Epithelial cell of esophagus (primary cell): ENCODE measurements around the gene TMEM154.
A peak's percentile ranks its signal among the peaks of the same experiment; 100 is the strongest.

Source experiments
- DNase-seq: peaks from one replicate; pipeline ENCODE4 v3.0.0; 2010; ENCODE audit warnings: low read depth
- H3K4me3 ChIP-seq: 2 replicates; pipeline ENCODE4 v1.5.1; 2011; ENCODE audit warnings: mild to moderate bottlenecking, low read length, control low read depth
- CTCF ChIP-seq: IDR thresholded peaks from 2 replicates; pipeline ENCODE4 v1.5.1; 2011; ENCODE audit warnings: low read depth, mild to moderate bottlenecking, low read length, control low read depth, inconsistent platforms; ENCODE audit not compliant: insufficient read depth; ENCODE audit errors: missing control alignments

TMEM154 gene

DNA sequence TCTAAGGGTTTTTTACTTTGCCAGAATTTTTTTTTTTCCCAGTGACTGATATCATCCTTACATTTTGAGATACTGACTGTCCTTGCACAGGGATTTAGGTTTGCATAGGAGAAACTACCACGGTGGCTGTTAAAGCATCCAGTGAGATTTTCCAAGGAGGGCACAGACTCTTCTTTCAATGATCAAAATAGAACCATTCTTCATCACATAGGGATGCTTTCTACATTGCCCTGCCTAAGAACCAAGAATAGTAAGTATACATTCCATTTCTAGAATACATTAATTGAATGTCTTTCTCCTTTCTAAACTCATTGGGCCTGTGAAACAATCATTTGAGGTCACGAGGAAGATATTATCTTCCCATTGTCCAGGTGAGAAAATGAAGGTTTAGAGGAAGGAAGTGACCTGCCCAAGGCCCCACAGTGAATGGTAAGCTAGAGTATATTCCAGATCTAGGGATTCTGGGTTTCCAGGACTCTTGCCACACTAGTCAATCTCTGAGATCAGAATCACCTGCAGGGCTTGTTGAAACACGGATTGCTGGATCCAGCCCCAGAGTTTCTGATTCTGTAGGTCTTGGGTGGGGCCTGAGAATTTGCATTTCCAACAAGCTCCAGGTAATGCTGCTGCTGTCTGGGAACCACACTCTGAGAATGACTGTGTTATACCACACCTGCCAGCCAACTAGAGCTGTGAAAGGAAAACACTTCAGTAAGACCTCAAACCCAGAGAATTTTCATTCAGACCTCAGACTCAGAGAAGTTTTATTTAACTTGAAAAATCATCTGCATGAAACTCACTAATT, 17.7 kb upstream of the TMEM154 start:
- no peak for TF ChIP-seq CTCF
- DNase-seq, result peak; percentile 96
- no peak overlapping the region for H3K4me3 ChIP-seq

DNA sequence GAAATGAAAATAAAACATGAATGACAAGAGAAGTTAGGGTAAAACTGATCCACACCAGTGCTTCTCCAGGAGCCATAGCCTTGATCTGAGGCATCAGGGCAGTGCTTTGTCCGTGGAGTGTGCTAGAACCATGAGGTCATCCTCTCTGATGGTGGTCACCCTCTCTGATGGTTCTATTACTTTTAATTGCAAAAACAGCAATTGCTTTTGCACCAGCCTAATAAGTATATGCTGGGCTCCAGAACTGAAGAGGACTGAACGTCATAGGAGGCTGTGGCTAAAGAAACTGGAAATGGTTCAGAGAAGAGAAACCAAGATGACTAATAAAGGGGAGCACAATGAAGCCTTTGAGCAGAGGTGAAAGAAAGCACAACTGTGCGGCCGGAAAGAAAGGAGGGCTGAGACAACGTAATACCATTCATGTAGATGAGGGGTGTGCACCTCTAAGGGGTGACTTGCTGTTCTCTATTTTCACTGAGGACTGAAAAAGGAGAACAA, 17.0 kb upstream of the TMEM154 start:
- peak; percentile 90 for DNase-seq
- no peak for TF ChIP-seq CTCF
- H3K4me3 ChIP-seq, result no peak overlapping the region

DNA sequence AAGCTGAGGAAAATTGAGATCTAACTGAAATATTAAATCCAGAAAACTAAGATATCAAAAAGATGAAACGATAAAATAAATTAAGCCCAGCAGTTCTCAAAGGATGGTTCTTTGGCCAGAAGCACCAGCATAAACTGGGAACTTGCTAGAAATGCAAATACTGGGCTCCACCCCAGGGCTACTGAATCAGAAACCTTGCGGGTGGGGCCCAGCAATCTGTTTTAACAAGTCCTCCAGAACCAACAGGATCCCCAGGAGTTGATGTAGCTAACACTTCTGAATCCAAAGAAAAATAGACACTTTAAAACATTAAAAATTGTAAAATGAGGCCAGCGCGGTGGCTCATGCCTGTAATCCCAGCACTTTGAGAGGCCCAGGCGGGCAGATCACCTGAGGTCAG, 14.1 kb upstream of the TMEM154 start:
- H3K4me3 ChIP-seq, result no peak overlapping the region
- peak; percentile 92 for DNase-seq
- TF ChIP-seq CTCF, result no peak

GRCh38 chr4:152691761-152692160, 12.0 kb upstream of the TMEM154 start:
- no peak overlapping the region for H3K4me3 ChIP-seq
- TF ChIP-seq CTCF, result no peak
- no peak for DNase-seq

DNA sequence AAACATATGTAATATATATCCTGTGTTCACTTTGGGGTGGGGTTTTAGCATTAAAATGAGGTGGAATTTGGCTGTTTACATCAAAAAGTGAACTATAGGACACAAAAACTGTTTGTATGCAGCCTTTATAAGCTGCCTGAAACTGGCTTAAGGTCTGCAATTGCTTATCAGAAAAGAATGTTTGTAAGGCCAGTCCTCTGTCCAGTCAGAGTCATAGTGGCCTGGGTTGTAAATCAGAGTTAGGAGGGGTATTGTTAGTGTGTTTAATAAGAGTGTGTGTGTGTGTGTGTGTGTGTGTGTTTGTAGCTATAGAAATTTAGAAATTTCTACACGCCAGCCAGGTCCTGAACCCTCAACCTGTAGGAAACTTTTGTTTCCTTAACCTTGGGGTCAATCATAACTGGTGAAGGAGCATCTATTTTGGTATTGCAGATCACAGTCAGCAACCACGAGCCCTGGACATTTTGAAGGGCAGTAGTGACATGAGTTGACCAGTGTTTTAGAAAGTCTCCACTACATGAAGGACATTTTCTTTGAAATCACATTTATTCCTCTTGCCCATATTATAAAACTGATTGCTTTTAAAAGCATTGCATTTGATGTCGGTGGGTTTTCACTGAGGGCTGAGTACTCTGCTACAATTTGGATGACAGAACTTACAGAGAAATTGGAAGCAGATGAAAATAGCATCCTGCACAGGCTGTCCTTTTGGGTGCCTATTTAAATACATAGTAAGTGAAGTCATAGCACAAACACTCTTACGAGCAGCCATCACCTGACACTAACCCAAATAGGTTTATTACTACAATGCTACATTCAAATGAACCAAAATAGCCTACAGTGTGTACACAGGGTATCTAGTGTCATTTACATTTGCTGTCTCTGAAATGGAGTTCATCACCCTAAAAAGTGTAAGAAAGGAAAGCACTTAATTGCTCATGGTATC, 11.2 kb upstream of the TMEM154 start:
- TF ChIP-seq CTCF, result no peak
- DNase-seq, result no peak
- H3K4me3 ChIP-seq, result no peak overlapping the region

DNA sequence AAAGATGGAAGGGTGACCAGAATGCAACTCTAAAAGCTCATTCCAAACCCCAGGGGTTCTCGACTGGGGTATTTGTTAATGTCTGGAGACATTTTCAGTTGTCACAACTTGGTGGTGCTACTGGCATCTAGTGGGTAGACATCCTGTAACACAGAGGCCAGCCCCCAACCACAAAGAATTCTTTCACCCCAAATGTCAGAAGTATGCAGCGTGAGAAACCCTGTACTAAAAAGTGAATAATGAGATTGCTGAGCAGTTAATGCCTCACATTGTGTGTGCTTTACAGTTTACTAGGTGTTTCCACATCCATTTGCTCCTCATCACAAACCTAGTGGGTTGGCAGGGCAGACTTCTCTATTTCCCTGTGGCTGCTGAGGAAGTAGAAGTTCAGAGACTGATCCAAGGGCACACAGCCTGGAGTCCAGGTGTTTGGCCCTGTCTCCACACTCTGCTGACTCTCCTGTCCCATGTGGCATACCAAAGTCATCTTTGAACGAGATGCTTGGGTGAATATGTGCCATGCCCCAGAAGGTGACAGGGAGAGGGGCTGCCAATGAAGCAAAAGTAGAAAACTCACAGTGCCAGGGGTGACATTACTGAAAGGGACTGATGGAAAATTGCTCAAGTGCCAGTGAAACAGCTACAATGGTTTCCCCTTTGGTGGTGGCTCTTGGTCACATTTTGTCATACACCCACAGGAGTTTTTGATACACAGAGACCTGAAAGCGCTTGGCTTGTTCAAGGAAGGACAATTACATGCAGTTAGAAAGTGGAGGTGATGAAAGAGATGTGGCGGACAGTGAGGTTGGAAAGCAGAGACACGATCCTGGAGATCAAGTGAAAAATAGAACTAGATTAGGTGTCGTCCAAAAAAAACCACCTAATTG, 10.1 kb upstream of the TMEM154 start:
- H3K4me3 ChIP-seq, result no peak overlapping the region
- no peak for TF ChIP-seq CTCF
- DNase-seq, result no peak
